ENCODE data around the gene CDH11. TPM values are rescaled to one million over a fixed set of nuclear protein-coding genes. Genes with fewer than 3 reads are reported as not detected.

Gene CDH11
- total and polyA plus RNA-seq, 9 of the 15 experiments (the other 6 are each of a cell fraction or from before 2014, with no cell fraction given), result 0.18 TPM; not detected in 8

DNA sequence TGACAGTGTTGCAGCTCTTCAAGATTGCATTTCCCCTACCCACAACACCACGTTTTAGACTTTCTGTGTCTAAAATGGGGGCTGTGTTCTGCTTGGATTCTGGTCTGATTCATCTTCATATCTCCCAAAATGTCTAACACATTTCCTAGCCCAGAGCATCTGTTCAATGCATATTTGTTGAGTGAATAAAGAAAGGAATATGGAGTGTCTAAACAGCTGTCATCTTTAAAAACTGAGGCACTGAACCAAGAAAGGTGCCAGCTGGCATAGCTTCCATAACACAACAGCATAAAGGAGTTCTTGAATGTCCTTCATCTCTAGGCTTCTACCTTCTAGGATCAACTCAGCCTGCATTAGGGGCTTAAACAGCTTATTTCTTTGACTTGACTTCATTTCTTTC, 67.4 kb downstream of the CDH11 start (continued):
- TF ChIP-seq, protein P1, sequence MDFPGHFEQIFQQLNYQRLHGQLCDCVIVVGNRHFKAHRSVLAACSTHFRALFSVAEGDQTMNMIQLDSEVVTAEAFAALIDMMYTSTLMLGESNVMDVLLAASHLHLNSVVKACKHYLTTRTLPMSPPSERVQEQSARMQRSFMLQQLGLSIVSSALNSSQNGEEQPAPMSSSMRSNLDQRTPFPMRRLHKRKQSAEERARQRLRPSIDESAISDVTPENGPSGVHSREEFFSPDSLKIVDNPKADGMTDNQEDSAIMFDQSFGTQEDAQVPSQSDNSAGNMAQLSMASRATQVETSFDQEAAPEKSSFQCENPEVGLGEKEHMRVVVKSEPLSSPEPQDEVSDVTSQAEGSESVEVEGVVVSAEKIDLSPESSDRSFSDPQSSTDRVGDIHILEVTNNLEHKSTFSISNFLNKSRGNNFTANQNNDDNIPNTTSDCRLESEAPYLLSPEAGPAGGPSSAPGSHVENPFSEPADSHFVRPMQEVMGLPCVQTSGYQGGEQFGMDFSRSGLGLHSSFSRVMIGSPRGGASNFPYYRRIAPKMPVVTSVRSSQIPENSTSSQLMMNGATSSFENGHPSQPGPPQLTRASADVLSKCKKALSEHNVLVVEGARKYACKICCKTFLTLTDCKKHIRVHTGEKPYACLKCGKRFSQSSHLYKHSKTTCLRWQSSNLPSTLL (IDR thresholded peaks at IDR 0.05), result no peak
- TF ChIP-seq POLR3A (IDR thresholded peaks at IDR 0.05; ENCODE audit: borderline replicate concordance, extremely low read depth, insufficient read depth, insufficient read length), result no peak
- no peak for TF ChIP-seq NBN (IDR thresholded peaks at IDR 0.05; ENCODE audit: low read depth)
- no peak for TF ChIP-seq DPF2 (IDR thresholded peaks at IDR 0.05)
- TF ChIP-seq EWSR1 (IDR thresholded peaks at IDR 0.05; ENCODE audit: borderline replicate concordance, low read depth, partially characterized antibody), result no peak
- no peak for TF ChIP-seq ZNF785 (CRISPR knock-in tag; IDR thresholded peaks at IDR 0.05)
- TF ChIP-seq HDAC6 (IDR thresholded peaks at IDR 0.05; ENCODE audit: low read depth, low read length), result no peak
- TF ChIP-seq, protein P2, sequence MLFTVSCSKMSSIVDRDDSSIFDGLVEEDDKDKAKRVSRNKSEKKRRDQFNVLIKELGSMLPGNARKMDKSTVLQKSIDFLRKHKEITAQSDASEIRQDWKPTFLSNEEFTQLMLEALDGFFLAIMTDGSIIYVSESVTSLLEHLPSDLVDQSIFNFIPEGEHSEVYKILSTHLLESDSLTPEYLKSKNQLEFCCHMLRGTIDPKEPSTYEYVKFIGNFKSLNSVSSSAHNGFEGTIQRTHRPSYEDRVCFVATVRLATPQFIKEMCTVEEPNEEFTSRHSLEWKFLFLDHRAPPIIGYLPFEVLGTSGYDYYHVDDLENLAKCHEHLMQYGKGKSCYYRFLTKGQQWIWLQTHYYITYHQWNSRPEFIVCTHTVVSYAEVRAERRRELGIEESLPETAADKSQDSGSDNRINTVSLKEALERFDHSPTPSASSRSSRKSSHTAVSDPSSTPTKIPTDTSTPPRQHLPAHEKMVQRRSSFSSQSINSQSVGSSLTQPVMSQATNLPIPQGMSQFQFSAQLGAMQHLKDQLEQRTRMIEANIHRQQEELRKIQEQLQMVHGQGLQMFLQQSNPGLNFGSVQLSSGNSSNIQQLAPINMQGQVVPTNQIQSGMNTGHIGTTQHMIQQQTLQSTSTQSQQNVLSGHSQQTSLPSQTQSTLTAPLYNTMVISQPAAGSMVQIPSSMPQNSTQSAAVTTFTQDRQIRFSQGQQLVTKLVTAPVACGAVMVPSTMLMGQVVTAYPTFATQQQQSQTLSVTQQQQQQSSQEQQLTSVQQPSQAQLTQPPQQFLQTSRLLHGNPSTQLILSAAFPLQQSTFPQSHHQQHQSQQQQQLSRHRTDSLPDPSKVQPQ (CRISPR knock-in tag; IDR thresholded peaks at IDR 0.05; ENCODE audit: borderline replicate concordance), result no peak
- TF ChIP-seq HDAC2 (IDR thresholded peaks at IDR 0.05), result no peak
- TF ChIP-seq PYGO2 (tag; IDR thresholded peaks at IDR 0.05), result no peak

Measured in K562 (cell line).